Stomach smooth muscle (tissue), 2 donors: ENCODE results near the gene SPATA32.

Experiments
- H3K27ac ChIP-seq: one replicate; pipeline ENCODE4 v1.7.0; 2013; ENCODE audit warnings: mild to moderate bottlenecking, low read length, inconsistent platforms
- H3K27me3 ChIP-seq, 2 donors: one replicate each; pipeline ENCODE4 v1.7.0; 2013; ENCODE audit warnings: low read length in 2 of 2; ENCODE audit not compliant: insufficient read depth in 2 of 2, control insufficient read depth in 1 of 2
- H3K36me3 ChIP-seq, 2 donors: one replicate each; pipeline ENCODE4 v1.7.0; 2013; ENCODE audit warnings: low read length in 2 of 2; ENCODE audit not compliant: control insufficient read depth in 2 of 2, insufficient read depth in 2 of 2
- H3K4me1 ChIP-seq: one replicate; pipeline ENCODE4 v1.7.0; 2013; ENCODE audit warnings: low read length; ENCODE audit not compliant: control insufficient read depth, insufficient read depth
- H3K4me3 ChIP-seq, 2 donors: one replicate each; pipeline ENCODE4 v1.7.0; 2013; ENCODE audit warnings: low read length in 2 of 2
- H3K9ac ChIP-seq, 2 donors: one replicate each; pipeline ENCODE4 v1.7.0; 2013; ENCODE audit warnings: low read length in 2 of 2, mild to moderate bottlenecking in 1 of 2
- H3K9me3 ChIP-seq, 2 donors: one replicate each; pipeline ENCODE4 v1.7.0; 2013; ENCODE audit warnings: low read length in 2 of 2; ENCODE audit not compliant: control insufficient read depth in 2 of 2
- donor health status: healthy.
- donor health status: Pancreatic carcinoma.

SPATA32 gene

DNA sequence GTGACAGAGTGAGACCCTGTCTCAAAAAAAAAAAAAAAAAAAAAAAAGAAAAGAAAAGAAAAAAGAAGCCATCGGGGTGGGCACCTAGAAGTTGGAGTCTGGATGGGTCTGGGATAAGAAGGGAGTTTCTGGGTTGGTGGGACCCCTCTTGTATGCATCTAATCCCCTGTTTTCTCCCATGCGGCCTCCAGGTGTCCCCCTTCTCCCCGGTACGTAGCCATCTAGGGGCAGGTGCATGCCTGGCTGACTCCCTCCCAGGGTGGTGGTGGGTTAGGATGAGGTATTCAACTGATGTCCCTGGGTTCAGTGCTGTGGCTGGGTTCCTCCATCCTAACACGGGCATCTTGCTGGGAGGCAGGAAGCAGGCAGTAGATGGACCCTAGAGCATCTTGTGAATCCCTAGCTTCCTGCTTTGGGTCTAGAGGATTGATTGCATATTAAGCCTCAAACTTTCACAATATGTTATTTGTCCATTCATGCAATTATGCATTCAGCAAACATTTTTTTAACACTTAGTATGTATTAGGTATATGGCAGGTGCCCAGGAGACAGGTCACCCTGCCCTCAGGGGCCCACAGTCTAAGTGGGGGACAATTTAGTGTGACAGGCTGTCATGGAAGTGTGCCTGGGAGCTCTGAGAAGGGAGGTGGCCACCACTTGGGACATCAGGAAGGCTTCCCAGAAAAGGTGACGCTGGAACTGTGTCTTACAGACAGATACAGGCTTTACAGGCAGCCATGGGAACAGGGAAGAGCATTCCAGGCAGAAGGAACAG lies 27.1 kb downstream of the SPATA32 start:
- Histone ChIP-seq H3K36me3 (peaks cover 0 to 2% of the 10 kb centered on the region in 2 donors), H3K4me1 (peaks cover 23% of the 10 kb centered on the region), H3K27ac (peak overlapping the region; percentile 11), H3K9ac (no peak overlapping the region), H3K4me3 (no peak overlapping the region), H3K27me3 (peaks cover 15 to 17% of the 10 kb centered on the region in 2 donors), H3K9me3 (no peaks in the 10 kb centered on the region)

GRCh38 chr17:45233423-45233924 lies 28.4 kb downstream of the SPATA32 start:
- Histone ChIP-seq H3K36me3 (peaks cover 0 to 2% of the 10 kb centered on the region in 2 donors), H3K4me1 (peaks cover 31% of the 10 kb centered on the region)

DNA sequence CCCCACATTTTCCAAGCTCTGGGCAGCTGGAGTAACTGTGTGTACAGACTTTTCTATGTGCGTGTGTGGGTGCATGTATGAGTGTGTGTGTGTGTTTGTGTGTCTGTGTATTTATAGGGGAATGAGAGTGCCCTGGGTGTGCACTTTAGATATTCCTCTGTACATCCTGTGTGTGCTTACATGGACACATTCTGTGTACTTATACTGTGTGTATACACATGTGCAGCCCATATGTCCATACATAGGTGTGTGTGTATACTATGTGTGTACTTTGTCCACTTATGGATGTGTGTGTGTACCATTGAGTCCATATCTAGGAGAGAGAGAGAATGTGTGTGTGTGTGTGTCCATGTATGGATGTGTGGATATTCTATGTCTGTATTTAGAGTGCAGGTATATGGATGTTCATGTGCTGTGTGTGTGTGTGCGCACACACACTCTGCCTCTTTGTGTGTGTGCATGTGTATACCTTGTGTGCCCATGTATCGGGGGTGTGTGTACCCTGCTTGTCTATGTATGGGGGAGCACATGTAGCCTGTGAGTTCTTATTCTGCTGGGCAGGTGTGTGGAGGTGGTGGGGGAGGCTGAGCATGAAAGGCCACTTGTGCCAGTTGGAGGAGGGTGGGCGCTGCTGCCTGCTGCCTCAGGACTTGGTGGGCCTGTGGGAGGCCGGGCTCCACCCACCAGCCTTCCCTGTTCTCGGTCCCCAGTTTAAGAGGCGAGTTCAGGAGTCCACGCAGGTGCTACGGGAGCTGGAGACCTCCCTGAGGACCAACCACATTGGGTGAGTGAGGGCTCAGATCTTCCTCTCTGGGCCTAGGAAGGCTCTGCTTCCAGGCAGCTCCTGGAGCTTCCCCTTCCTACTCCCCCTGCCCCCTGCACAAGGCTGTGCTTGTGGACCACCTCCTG lies 29.1 kb downstream of the SPATA32 start:
- Histone ChIP-seq H3K36me3 (peaks cover 0 to 2% of the 10 kb centered on the region in 2 donors), H3K9ac (no peak overlapping the region), H3K27ac (no peak overlapping the region), H3K4me1 (peaks cover 35% of the 10 kb centered on the region), H3K27me3 (peaks cover 2 to 8% of the 10 kb centered on the region in 2 donors), H3K4me3 (no peak overlapping the region), H3K9me3 (no peaks in the 10 kb centered on the region)

More at GRCh38 chr17:45233423-45233924, 28.4 kb downstream of the SPATA32 start:
- no peak overlapping the region for H3K9ac ChIP-seq
- H3K27me3 ChIP-seq, result peaks cover 5 to 13% of the 10 kb centered on the region in 2 donors
- H3K27ac ChIP-seq, result no peak overlapping the region
- no peaks in the 10 kb centered on the region for H3K9me3 ChIP-seq
- H3K4me3 ChIP-seq, result no peak overlapping the region

GRCh38 chr17:45231481-45232116 lies 30.3 kb downstream of the SPATA32 start:
- Histone ChIP-seq H3K9me3 (no peaks in the 10 kb centered on the region), H3K27ac (no peak overlapping the region), H3K36me3 (no peaks in the 10 kb centered on the region), H3K4me3 (no peak overlapping the region), H3K27me3 (peaks cover 2 to 8% of the 10 kb centered on the region in 2 donors), H3K9ac (no peak overlapping the region), H3K4me1 (peaks cover 39% of the 10 kb centered on the region)

DNA sequence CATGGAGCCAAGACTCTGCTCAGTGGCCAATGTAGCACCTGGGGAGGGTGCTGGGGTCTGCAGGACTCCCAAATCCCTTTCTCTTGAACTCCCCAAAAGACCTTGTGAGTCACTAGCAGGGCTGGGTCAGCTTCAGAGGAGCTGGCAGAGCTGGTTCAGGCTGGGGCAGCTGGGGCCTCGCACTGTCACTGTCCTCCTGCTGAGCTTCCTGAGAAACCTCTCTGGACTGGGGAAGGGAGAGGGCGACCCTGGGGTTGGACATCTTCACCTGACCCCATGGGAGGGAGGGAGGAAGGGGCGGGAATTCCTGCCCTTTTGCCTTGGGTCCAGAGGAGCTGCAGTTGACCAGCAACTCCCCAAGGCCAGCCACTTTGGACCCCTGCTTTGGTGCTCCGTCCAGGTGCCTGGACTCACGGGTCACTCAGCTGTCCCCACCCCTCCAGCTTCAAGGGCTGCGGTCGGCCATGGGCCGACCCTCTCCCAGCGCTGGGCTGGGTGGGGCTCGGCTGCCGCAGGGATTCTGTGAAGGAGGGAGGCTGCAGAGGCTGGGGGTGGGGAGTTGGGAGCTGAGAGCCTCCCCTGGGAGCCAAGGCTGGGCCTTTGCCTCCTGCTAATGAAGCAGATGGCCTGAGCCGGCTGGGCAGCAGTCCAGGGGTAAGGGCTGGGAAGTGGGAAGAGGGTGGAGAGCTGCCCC lies 31.0 kb downstream of the SPATA32 start:
- Histone ChIP-seq H3K27ac (no peak overlapping the region), H3K36me3 (no peaks in the 10 kb centered on the region), H3K4me1 (peaks cover 38% of the 10 kb centered on the region), H3K9ac (no peak overlapping the region), H3K4me3 (no peak overlapping the region), H3K9me3 (no peaks in the 10 kb centered on the region), H3K27me3 (peaks cover under 1 to 8% of the 10 kb centered on the region in 2 donors)

GRCh38 chr17:45230410-45230786 lies 31.5 kb downstream of the SPATA32 start:
- Histone ChIP-seq H3K27me3 (peaks cover 0 to 6% of the 10 kb centered on the region in 2 donors), H3K4me3 (no peak overlapping the region), H3K27ac (no peak overlapping the region), H3K36me3 (no peaks in the 10 kb centered on the region), H3K9me3 (no peaks in the 10 kb centered on the region), H3K9ac (no peak overlapping the region), H3K4me1 (peaks cover 33% of the 10 kb centered on the region)

GRCh38 chr17:45229681-45230409 lies 32.0 kb downstream of the SPATA32 start:
- Histone ChIP-seq H3K27ac (peak overlapping the region; percentile 55), H3K9me3 (no peaks in the 10 kb centered on the region), H3K4me1 (peaks cover 35% of the 10 kb centered on the region), H3K36me3 (no peaks in the 10 kb centered on the region), H3K4me3 (no peak overlapping the region), H3K9ac (no peak overlapping the region), H3K27me3 (peaks cover 0 to 2% of the 10 kb centered on the region in 2 donors)

GRCh38 chr17:45228763-45229539 lies 32.9 kb downstream of the SPATA32 start:
- Histone ChIP-seq H3K27me3 (peaks cover 0 to 2% of the 10 kb centered on the region in 2 donors), H3K9ac (peak overlapping the region in 1 of 2 donors; percentile 49), H3K27ac (peak overlapping the region; percentile 55), H3K4me1 (peaks cover 39% of the 10 kb centered on the region), H3K36me3 (no peaks in the 10 kb centered on the region), H3K9me3 (no peaks in the 10 kb centered on the region), H3K4me3 (no peak overlapping the region)
